ENCODE measurements around the gene KCNG1. TPM values are rescaled to one million over a fixed set of nuclear protein-coding genes. Genes with fewer than 3 reads are reported as not detected.

KCNG1 gene, protein sequence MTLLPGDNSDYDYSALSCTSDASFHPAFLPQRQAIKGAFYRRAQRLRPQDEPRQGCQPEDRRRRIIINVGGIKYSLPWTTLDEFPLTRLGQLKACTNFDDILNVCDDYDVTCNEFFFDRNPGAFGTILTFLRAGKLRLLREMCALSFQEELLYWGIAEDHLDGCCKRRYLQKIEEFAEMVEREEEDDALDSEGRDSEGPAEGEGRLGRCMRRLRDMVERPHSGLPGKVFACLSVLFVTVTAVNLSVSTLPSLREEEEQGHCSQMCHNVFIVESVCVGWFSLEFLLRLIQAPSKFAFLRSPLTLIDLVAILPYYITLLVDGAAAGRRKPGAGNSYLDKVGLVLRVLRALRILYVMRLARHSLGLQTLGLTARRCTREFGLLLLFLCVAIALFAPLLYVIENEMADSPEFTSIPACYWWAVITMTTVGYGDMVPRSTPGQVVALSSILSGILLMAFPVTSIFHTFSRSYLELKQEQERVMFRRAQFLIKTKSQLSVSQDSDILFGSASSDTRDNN
- under 1 TPM; 0.13 to 0.30 TPM for total RNA-seq

DNA sequence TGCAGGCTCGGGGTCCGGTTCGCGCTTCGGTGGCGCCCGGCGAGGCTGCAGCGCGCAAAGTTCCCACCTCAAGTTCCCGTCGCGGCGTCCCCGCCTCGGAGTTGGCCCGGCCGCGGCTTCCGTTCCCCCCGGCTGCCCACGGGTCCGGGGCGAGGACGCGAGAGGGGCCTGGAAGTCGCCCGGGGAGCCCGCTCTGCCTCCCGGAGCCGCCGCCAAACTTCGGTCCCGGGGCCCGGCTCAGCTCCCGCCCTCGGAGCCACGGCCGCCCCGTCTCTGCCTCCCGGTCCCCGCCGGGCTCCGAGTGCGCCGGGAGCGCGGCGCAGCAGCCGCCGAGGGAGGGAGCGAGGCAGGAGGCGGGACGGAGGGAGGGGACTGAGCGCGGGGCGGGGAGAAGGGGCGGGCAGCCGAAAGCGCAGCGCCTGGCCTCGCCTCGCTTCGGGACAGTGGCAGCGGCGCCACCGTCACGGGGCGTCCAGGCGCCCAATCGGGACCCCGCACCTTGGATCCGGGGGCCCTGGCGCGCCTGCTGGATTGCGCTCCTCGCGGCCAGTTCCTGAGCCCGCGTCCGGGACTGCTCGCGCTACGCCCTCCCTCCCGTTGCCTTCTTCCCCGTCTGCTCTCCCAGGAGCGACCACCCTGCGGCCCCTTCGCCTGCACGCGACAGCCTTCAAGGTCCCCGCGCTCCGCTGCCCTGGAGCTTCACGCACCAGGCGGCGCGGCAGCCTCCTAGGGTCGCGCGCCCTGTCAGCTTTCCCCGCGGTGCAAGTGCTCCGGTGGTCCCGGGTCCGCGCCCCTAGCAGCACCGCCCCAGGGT lies at the start of gene KCNG1:
KCNG1 (minus strand) TSS at position 305 of the 814 bp plus-strand sequence. CDS start 12,769 bp downstream, outside the sequence.
- Mint-ChIP-seq H3K27ac (no peak within 1 kb of the TSS), H3K4me1 (peaks cover 10% of the 10 kb centered on the region), H3K9me3 (no peaks in the 10 kb centered on the region), H3K36me3 (ENCODE audit: low read depth) (no peaks in the 10 kb centered on the region), H3K27me3 (peaks cover 61% of the 10 kb centered on the region), H3K4me3 (peak within 1 kb of the TSS; percentile 52)
- POLR2A ChIA-PET, result no interaction called here
- CTCF ChIA-PET, result no interaction called here
- DNase-seq, result peak; percentile 62

DNA sequence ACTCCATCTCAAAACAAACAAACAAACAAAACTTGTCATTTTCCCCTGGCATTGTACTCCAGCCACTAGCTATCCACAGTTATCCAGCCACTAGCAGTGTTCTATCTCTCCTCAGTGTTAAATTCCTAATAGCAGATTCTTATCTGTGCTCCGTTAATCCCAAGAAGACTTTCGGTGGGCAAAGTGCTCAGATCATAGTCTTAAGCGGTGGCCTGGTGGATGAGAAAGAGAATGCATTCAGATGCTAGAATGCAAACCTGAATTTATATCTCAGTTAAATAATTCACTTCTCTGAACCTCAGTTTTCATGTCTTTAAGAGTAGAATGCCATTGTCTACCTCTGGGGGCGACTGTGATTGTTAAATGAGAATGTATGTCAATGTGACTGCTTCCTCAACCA lies 47.7 kb upstream of the KCNG1 start:
- Mint-ChIP-seq H3K4me1 (peaks cover 5% of the 10 kb centered on the region), H3K4me3 (no peak overlapping the region), H3K27me3 (peaks cover 38% of the 10 kb centered on the region), H3K9me3 (no peaks in the 10 kb centered on the region), H3K36me3 (ENCODE audit: low read depth) (no peaks in the 10 kb centered on the region), H3K27ac (no peak overlapping the region)
- DNase-seq, result no peak
- ChIA-PET CTCF (no interaction called here), POLR2A (no interaction called here)

DNA sequence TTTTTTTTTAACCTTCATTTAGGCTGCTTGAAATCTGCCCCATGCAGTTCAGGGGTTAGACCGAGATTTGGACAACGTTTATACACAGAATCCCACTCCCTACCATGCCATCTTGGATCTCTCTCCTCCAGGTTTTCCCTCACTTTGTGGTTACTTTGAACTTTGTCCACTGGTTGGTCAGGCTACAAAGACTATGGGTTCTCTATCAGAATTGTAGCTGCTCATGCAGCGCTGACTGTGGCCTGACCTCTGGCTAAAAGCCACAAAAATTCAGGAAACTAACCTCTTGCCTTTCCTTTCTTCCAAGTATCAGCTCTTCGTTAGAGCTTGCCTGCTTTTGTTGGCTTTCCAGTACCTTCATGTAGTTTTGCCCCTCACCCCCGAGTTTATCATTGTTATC lies 44.9 kb upstream of the KCNG1 start:
- Mint-ChIP-seq H3K9me3 (peaks cover 5% of the 10 kb centered on the region), H3K27ac (no peak overlapping the region), H3K27me3 (peaks cover 46% of the 10 kb centered on the region), H3K4me3 (no peak overlapping the region), H3K4me1 (peaks cover 7% of the 10 kb centered on the region), H3K36me3 (ENCODE audit: low read depth) (no peaks in the 10 kb centered on the region)
- no peak for DNase-seq
- CTCF ChIA-PET, result interaction anchor here (0.6 kb wide), 1 partner anchor 258 kb away, joined by 3 read pairs; no protein-coding TSS in a partner anchor
- POLR2A ChIA-PET, result interaction anchor here (0.6 kb wide), 1 partner anchor 408 kb away, joined by 3 read pairs; no protein-coding TSS in a partner anchor

DNA sequence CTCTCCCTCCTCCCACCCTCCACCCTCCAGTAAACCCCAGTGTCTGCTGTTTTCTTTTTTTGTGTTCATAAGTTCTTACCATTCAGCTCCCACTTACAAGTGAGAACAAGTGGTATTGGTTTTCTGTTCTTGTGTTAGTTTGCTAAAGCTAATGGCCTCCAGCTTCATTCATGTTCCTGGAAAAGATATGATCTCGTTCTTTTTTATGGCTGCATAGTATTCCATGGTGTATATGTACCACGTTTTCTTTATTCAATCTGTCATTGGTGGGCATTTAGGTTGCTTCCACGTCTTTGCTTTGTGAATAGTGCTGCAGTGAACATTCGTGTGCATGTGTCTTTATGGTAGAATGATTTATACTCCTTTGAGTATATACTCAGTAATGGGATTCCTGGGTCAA lies 42.7 kb upstream of the KCNG1 start:
- no peak overlapping the region for H3K27ac Mint-ChIP-seq
- no peaks in the 10 kb centered on the region for H3K36me3 Mint-ChIP-seq (ENCODE audit: low read depth)
- ChIA-PET CTCF (interaction anchor here (1.2 kb wide), 1 partner anchor 78 kb away, joined by 3 read pairs; no protein-coding TSS in a partner anchor), POLR2A (no interaction called here)
- peaks cover 5% of the 10 kb centered on the region for H3K9me3 Mint-ChIP-seq
- H3K4me3 Mint-ChIP-seq, result no peak overlapping the region
- DNase-seq, result no peak
- peaks cover 13% of the 10 kb centered on the region for H3K4me1 Mint-ChIP-seq
- peaks cover 47% of the 10 kb centered on the region for H3K27me3 Mint-ChIP-seq

DNA sequence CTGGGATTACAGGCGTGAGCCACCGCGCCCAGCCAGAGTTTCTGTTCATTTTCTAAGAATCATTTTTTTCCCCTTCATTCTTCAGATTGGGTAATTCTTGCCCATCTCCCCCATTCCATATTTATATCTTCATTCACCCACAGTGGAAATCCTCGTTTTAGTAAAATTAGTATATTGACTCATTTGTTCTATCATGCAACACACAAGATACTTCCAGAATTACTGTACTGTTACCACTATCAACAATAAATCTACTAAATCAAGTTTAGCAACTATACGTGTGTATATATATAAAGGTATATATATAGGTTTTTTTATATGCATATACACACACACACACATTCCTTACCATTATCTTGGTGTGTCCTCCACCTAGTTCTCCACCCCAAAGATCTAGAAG lies 41.2 kb upstream of the KCNG1 start:
- peaks cover 13% of the 10 kb centered on the region for H3K4me1 Mint-ChIP-seq
- H3K4me3 Mint-ChIP-seq, result no peak overlapping the region
- no peak overlapping the region for H3K27ac Mint-ChIP-seq
- ChIA-PET CTCF (no interaction called here), POLR2A (no interaction called here)
- H3K27me3 Mint-ChIP-seq, result peaks cover 45% of the 10 kb centered on the region
- H3K9me3 Mint-ChIP-seq, result peaks cover 5% of the 10 kb centered on the region
- H3K36me3 Mint-ChIP-seq (ENCODE audit: low read depth), result no peaks in the 10 kb centered on the region
- no peak for DNase-seq

DNA sequence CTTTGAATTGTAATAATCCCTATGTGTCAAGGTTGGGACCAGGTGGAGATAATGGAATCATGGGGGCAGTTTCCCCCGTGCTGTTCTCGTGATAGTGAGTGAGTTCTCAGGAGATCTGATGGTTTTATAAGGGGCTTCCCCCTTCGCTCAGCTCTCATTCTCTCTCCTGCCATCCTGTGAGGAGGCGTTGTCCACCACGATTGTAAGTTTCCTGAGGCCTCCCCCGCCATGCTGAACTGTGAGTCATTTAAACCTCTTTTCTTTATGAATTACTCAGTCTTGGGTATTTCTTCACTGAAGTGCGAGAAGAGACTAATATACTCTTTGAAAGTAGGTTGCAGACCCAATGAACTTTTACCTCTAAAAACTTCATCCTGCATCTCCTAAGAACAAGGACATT lies 39.2 kb upstream of the KCNG1 start:
- Mint-ChIP-seq H3K9me3 (peaks cover 5% of the 10 kb centered on the region), H3K36me3 (ENCODE audit: low read depth) (no peaks in the 10 kb centered on the region), H3K4me1 (peaks cover 8% of the 10 kb centered on the region), H3K27me3 (peaks cover 40% of the 10 kb centered on the region), H3K4me3 (no peak overlapping the region), H3K27ac (no peak overlapping the region)
- CTCF ChIA-PET, result no interaction called here
- POLR2A ChIA-PET, result no interaction called here
- DNase-seq, result no peak

DNA sequence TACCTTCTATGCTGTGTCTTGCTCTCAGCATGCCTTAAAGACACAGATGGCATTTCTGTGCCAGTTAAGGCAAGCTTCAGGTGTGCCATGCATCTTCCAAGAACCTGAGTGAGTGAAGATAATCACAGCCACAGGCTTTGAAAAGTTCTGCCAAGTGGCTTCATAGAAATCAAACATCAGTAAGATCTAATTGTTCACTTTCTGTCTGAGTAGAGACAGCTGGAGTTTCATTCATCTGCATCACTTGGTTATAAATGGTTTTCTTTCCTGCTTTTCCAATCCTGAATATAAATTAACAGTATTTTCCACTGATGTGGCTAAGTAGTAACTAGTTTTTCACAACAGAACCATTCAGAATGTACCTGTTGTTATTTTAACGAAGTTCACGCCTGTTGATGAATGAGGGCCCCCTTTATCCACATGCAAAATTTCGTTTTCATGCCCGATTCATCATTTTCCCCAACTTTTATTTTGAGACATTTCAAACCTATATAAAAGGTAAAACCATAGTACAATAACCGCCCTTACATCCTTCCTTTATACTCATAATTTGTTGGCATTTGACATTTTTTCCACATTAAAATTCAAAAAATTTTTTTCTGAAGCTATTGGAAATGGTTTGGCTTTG lies 38.6 kb upstream of the KCNG1 start:
- Mint-ChIP-seq H3K27ac (no peak overlapping the region), H3K4me1 (peaks cover 8% of the 10 kb centered on the region), H3K36me3 (ENCODE audit: low read depth) (no peaks in the 10 kb centered on the region), H3K27me3 (peaks cover 39% of the 10 kb centered on the region), H3K4me3 (no peak overlapping the region), H3K9me3 (peaks cover 5% of the 10 kb centered on the region)
- ChIA-PET CTCF (no interaction called here), POLR2A (no interaction called here)
- DNase-seq, result no peak

DNA sequence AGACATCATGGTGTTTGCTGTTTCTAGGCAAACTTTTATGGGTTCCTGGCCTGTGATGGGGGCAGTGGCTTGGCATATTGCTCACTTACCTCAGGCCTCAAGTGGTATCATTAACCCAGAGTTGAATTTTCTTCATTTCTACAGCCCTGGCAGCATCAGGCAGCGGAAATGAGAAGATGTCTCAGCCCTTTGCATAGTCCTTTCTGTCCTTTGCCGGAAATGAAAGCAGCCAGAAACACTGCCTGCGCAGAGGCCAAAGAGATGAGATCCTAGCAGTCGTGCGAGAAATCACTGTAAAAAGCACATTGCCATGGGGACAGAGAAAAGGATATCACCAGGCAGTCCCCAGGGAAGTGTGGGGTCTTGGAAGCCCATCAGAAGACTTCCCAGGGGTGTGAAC lies 37.4 kb upstream of the KCNG1 start:
- no peaks in the 10 kb centered on the region for H3K36me3 Mint-ChIP-seq (ENCODE audit: low read depth)
- H3K27ac Mint-ChIP-seq, result no peak overlapping the region
- ChIA-PET POLR2A (no interaction called here), CTCF (no interaction called here)
- peaks cover 31% of the 10 kb centered on the region for H3K27me3 Mint-ChIP-seq
- no peak overlapping the region for H3K4me3 Mint-ChIP-seq
- peaks cover 8% of the 10 kb centered on the region for H3K4me1 Mint-ChIP-seq
- H3K9me3 Mint-ChIP-seq, result peaks cover 5% of the 10 kb centered on the region
- no peak for DNase-seq

DNA sequence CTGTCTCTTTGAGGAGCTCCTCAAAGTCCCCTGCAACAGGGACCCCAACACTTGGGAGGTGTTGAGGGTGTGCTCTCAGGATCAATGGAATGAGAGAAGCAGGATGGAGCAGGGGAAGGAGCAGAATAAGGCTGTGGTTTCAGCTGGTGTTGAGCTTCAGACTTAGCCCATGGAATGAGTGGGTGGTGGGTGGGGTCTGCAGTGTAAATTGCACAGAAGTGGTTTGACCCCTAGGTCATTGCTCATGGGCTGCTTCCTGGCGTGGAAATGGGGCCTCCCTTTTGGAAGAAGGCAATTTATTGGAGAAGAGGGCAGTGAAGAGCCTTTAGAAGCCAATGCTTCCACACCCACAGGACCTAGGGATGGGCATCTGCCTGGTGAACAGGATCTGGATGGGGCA lies 37.0 kb upstream of the KCNG1 start:
- H3K9me3 Mint-ChIP-seq, result peaks cover 5% of the 10 kb centered on the region
- no peak for DNase-seq
- CTCF ChIA-PET, result no interaction called here
- peaks cover 30% of the 10 kb centered on the region for H3K27me3 Mint-ChIP-seq
- H3K4me3 Mint-ChIP-seq, result no peak overlapping the region
- POLR2A ChIA-PET, result no interaction called here
- H3K27ac Mint-ChIP-seq, result no peak overlapping the region
- no peaks in the 10 kb centered on the region for H3K36me3 Mint-ChIP-seq (ENCODE audit: low read depth)
- peaks cover 8% of the 10 kb centered on the region for H3K4me1 Mint-ChIP-seq

DNA sequence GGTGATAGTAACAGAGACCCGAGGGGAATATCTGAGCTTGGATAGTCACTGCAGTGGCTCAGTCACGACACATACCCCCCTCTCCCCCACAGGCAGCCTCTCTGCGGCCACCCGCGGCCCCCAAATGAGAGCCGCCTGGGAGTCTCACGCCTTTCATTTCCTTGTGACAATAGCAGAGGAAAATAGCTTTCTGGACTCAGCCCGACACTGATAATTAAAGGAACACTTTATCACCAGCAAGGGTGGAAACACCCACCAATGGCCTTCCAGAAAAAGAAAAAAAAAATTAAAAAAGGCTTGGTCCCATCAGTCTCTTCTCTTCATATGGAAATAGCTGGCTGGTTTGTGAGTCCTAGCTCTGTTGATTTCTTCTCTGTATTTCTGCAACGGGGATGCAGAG lies 35.1 kb upstream of the KCNG1 start:
- no peak overlapping the region for H3K4me3 Mint-ChIP-seq
- DNase-seq, result no peak
- peaks cover 22% of the 10 kb centered on the region for H3K27me3 Mint-ChIP-seq
- POLR2A ChIA-PET, result no interaction called here
- H3K36me3 Mint-ChIP-seq (ENCODE audit: low read depth), result no peaks in the 10 kb centered on the region
- CTCF ChIA-PET, result no interaction called here
- no peaks in the 10 kb centered on the region for H3K9me3 Mint-ChIP-seq
- H3K27ac Mint-ChIP-seq, result no peak overlapping the region
- H3K4me1 Mint-ChIP-seq, result peaks cover 6% of the 10 kb centered on the region

DNA sequence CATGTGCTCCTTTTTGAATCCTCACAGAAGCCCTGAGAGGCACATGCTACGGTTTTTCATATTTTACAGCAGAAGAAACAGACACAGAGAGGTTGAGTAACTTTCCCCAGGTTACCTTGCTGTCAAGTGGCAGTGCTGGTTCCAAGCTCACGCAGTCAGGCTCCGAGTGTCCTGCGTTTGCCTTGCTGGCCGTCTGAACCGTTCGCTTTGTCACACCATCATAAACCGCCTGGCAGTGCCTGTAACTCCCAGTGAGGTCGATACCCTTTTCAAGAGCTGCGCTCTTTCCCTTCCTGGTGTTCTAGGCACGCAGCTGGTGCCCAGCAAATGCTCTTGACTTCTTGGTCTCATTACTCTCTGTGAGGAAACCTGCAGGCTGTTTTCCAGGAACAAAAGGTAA lies 31.3 kb upstream of the KCNG1 start:
- ChIA-PET POLR2A (no interaction called here), CTCF (no interaction called here)

DNA sequence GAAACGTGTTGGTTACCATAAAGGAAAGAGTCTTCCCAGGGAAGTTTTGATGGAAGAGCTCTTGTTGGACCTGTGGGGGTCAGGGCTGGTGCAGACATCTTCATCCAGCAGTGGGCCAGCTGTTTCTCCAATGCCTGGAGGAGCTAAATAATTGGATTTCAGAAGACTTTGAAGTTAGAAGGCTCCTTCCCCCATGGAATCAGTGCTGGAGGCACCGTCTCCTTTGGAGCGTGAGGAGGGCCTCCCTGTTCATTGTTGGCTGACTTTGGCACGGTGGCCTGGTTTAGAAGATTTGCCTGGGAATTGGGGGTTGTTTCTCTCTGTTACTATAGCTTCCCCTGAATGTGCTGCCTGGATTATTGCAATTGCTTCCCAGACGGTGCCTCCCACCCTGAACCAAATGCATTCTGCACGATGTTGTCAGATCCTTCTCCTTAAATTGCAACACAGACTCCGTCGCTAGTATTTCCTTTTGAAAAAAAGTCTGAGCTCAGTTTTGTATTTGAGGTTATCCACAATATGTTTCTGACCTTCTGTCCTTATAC lies 27.7 kb upstream of the KCNG1 start:
- H3K27ac Mint-ChIP-seq, result no peak overlapping the region

More for the DNA sequence above, 31.3 kb upstream of the KCNG1 start:
- DNase-seq, result no peak
- Mint-ChIP-seq H3K27ac (no peak overlapping the region), H3K4me1 (no peaks in the 10 kb centered on the region), H3K36me3 (ENCODE audit: low read depth) (no peaks in the 10 kb centered on the region), H3K9me3 (no peaks in the 10 kb centered on the region), H3K4me3 (no peak overlapping the region), H3K27me3 (peaks cover 31% of the 10 kb centered on the region)

More for the DNA sequence above, 27.7 kb upstream of the KCNG1 start:
- Mint-ChIP-seq H3K27me3 (peaks cover 30% of the 10 kb centered on the region), H3K36me3 (ENCODE audit: low read depth) (no peaks in the 10 kb centered on the region), H3K4me1 (no peaks in the 10 kb centered on the region), H3K9me3 (no peaks in the 10 kb centered on the region), H3K4me3 (no peak overlapping the region)
- POLR2A ChIA-PET, result no interaction called here
- no peak for DNase-seq
- CTCF ChIA-PET, result interaction anchor here (0.9 kb wide), 1 partner anchor 59 kb away, joined by 3 read pairs; no protein-coding TSS in a partner anchor
